H54 (cell line): ENCODE data around the gene ST3GAL4.
"Not testable (repeated sequence)": the region's sequence is repeated elsewhere in the genome, so short reads cannot be mapped to it uniquely, and the experiment has no call there.

Experiments used
- DNase-seq: peaks from one replicate; pipeline ENCODE4 v3.0.0; 2011; ENCODE audit warnings: low spot score, mixed read lengths; ENCODE audit not compliant: insufficient read length
- FAIRE-seq: peaks from 3 replicates; lab custom pipeline; 2011; peaks lifted over from hg19 to GRCh38; lab: Jason Lieb, UNC
- POLR2A ChIP-seq: IDR thresholded peaks from 2 replicates; pipeline ENCODE4 v1.6.1; 2011; ENCODE audit warnings: low read depth, mild to moderate bottlenecking, low read length

The ST3GAL4 gene

DNA sequence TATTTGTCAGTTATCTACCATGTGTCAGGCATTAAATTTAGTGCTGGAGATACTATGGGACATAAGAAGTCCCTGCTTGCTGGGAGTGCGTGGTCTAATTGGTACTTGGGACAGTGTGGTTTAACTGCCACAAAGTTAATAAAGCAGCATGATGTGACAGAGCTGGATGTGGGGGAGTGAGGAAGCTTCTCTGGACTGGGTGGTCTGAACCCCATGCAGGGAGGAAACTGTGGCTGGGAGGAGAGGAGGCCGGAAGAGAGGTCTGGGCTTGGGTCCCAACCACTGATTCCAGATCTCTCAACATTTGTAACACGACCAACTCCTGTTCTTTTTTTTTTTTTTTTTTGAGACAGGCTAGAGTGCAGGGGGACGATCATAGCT, 37.1 kb downstream of the ST3GAL4 start:
- FAIRE-seq = no peak

GRCh38 chr11:126393143-126393542, 37.7 kb downstream of the ST3GAL4 start:
- DNase-seq (no peak), FAIRE-seq (no peak)
- TF ChIP-seq POLR2A = no peak

More for the DNA sequence above, 37.1 kb downstream of the ST3GAL4 start:
- no peak for DNase-seq
- no peak for TF ChIP-seq POLR2A

GRCh38 chr11:126394036-126394435, 38.5 kb downstream of the ST3GAL4 start:
- TF ChIP-seq POLR2A = no peak
- FAIRE-seq = no peak
- no peak for DNase-seq

- DNase-seq = not testable (repeated sequence)
- peak; percentile 98 for FAIRE-seq
These were observed 39.2 kb downstream of the ST3GAL4 start for GRCh38 chr11:126394634-126395072.

- not testable (repeated sequence) for FAIRE-seq, DNase-seq
These were observed 40.3 kb downstream of the ST3GAL4 start for GRCh38 chr11:126395784-126396183.

DNA sequence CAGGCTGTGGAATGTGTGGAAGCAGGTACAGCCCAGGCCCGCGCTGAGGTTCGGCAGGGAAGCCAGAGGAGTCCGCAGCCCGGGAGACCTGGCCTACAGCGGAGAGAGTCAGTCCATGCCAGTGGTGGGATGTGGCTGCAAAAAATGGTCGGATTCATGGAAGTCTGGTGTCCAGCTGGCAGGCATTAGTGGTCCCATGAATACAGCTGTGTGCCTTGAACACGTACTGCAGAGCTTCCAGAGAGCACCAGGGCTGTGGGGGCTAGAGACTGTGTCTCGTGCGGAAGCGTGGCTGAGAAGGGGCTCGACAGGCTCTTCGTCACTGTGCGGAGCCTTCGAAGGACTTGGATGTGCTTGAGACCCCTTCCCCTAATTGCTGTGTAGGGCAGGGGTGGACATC, 40.8 kb downstream of the ST3GAL4 start:
- DNase-seq = not testable (repeated sequence)

GRCh38 chr11:126396965-126397364, 41.5 kb downstream of the ST3GAL4 start:
- FAIRE-seq = no peak
- TF ChIP-seq POLR2A = no peak
- no peak for DNase-seq

More for the DNA sequence above, 40.8 kb downstream of the ST3GAL4 start:
- not testable (repeated sequence) for FAIRE-seq

DNA sequence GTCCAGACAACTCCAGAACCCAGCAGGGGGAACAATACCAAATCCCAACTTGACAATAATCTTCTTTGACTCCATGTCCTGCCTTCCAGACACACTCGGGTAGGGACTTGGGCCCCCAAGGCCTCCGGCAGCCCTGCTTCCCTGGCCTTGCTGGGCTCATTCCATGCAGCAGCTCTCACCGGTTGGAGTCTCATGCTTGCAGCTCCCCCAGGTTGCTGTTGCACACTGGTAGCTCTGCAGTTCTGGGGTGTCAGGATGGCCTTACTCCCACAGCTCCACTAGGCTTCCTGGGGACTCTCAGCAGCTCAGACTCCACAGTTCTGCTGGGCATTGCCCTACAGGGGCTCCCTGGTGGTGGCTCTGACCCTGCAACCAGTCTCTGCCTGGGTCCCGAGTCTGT, 42.8 kb downstream of the ST3GAL4 start:
- no peak for FAIRE-seq
- DNase-seq = no peak
- no peak for TF ChIP-seq POLR2A

DNA sequence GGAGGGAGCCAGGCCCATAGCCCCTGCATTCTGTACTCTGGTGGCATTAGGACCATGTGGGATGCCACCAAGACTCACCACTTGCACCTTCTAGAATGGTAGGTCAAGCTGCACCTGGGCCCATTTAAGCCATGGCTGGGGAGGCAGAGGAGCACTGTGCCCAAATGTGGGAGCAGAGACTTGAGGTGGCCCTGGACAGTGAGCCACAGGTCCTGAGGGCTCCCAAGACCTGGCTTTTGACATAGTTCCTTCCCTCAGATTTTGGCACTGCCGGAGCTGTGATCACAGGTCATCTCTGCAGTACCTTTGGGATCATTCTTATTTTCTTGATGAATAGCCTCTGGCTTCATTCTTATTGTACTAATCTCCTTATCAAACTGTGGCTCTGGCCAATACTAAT, 43.2 kb downstream of the ST3GAL4 start:
- DNase-seq = no peak
- no peak for FAIRE-seq
- TF ChIP-seq POLR2A = no peak

DNA sequence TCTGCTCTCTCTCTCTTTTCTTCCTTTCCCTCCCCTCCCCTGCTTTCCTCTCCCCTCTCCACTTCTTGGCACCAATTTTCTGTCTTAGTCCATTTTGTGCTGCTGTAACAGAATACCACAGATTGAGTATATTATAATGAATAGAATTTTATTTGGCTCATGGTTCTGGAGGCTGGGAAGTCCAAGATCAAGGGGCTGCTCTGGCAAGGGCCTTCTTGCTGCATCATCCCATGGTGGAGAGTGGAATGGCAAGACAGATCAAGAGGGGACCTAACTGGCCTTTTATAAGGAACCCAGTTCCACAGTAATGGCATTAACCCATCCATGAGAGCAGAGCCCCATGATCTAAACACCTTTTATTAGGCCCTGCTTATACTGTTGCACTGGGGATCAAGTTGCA, 44.5 kb downstream of the ST3GAL4 start:
- no peak for TF ChIP-seq POLR2A
- DNase-seq = no peak
- FAIRE-seq = no peak

GRCh38 chr11:126400479-126400878, 45.0 kb downstream of the ST3GAL4 start:
- DNase-seq (no peak), FAIRE-seq (no peak)
- no peak for TF ChIP-seq POLR2A

GRCh38 chr11:126403022-126403581, 47.6 kb downstream of the ST3GAL4 start:
- FAIRE-seq = no peak
- no peak for TF ChIP-seq POLR2A
- DNase-seq = no peak

DNA sequence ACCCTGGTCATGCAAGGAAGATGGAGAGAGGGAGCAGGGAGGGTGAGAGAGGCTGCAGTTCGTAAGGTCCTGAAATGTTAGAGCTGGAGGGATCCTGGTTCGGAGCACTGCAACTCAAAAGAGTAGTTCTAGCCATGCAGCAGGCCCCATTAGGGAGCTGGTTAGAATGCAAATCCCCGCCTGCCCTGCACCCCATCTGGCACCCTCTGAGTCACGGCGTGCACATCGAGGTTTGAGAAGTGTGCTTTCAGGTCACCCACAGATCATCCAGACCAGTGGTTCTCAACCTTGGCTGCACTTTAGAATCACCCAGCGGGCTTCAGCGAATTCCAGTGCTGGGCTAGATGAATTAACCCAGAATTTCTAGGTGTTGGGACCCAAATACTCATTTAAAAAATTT, 48.2 kb downstream of the ST3GAL4 start:
- no peak for DNase-seq
- TF ChIP-seq POLR2A = no peak
- FAIRE-seq = no peak

DNA sequence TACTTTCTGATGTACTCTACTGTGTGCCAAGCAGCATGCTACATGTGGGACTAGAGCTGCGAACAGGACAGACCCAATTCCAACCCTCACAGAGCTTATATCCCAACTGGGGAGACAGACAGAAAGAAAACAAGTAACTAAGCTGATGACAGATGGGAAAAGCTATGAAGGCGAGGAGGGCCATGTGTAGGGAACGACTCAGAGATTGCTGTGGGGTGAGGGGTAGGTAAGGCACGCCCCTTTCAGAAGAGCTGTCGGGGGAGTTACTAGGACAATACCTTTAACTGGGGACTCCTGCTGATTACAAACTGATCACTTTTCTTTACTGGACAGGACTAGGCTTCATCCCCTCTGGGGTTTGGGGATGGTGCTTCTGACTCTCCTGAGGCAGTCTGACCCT, 48.9 kb downstream of the ST3GAL4 start:
- no peak for FAIRE-seq
- DNase-seq = peak; percentile 32
- TF ChIP-seq POLR2A = no peak

DNA sequence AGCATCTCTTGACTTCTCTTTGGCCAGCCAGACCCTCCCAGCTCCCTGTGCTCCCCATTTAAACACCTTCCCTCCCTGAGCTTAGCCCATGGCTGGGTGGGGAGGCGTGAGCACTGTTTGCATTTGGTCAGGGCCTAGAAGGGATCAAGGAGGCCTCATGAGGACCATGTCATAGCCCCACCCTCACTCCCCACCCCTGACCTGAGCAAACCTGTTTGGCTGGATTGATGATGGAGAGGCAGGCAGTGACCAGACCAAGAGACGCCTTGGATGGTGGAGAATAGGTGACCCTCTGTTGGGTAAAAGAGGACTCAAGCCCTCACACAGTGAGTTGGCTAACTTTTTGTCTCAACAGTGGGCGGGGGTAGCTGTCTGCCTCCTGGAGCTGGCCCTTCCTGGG, 49.9 kb downstream of the ST3GAL4 start:
- TF ChIP-seq POLR2A = no peak
- DNase-seq = no peak
- FAIRE-seq = no peak

GRCh38 chr11:126405906-126406305, 50.4 kb downstream of the ST3GAL4 start:
- no peak for FAIRE-seq
- no peak for TF ChIP-seq POLR2A
- no peak for DNase-seq
